WTC11 (cell line): ENCODE data around the gene NR3C1. TPM values are rescaled to one million over a fixed set of nuclear protein-coding genes. Genes with fewer than 3 reads are reported as not detected.

ENCODE experiments used
- ATAC-seq: fragments of 200-7000 bp; cut with Tn5 transposase; 2 replicates; pipeline ENCODE4 v1.10.0; 2021; ENCODE audit warnings: mild to moderate bottlenecking, moderate library complexity
- CTCF ChIA-PET: fragments of 300-600 bp; sonication (Branson Sonifier 250); formaldehyde crosslinking; loops from one replicate; lab custom pipeline; 2021; ENCODE audit warnings: antibody characterized with exemption; lab: Charles Lee
- POLR2A ChIA-PET: fragments of 350-600 bp; sonication (Branson Sonifier 250); formaldehyde crosslinking; loops from one replicate; lab custom pipeline; 2021; ENCODE audit warnings: antibody characterized with exemption; lab: Charles Lee
- DNase-seq: peaks from one replicate; pipeline ENCODE4 v3.0.0; 2021; ENCODE audit warnings: low spot score
- H3K27ac Mint-ChIP-seq: 2 replicates; pipeline ENCODE4 v1.8.0; 2021; ENCODE audit warnings: mixed read lengths
- H3K27me3 Mint-ChIP-seq: 2 replicates; pipeline ENCODE4 v1.8.0; 2021; ENCODE audit warnings: low read depth, mild to moderate bottlenecking, moderate library complexity, mixed read lengths
- H3K36me3 Mint-ChIP-seq: 2 replicates; pipeline ENCODE4 v1.8.0; 2021; ENCODE audit warnings: mixed read lengths
- H3K4me1 Mint-ChIP-seq: 2 replicates; pipeline ENCODE4 v1.8.0; 2022; ENCODE audit warnings: mixed read lengths
- H3K4me3 Mint-ChIP-seq: 2 replicates; pipeline ENCODE4 v1.8.0; 2021; ENCODE audit warnings: mild to moderate bottlenecking, moderate library complexity, mixed read lengths
- H3K9me3 Mint-ChIP-seq: 2 replicates; pipeline ENCODE4 v1.8.0; 2021; ENCODE audit warnings: mixed read lengths
- ATF1 ChIP-seq: sonication (generic); formaldehyde crosslinking; IDR thresholded peaks from 2 replicates; pipeline ENCODE4 v1.8.1; 2023; ENCODE audit warnings: mild to moderate bottlenecking, moderate library complexity, missing genetic modification reagents
- ESRRA ChIP-seq: sonication (generic); formaldehyde crosslinking; IDR thresholded peaks from 2 replicates; pipeline ENCODE4 v1.8.1; 2022; ENCODE audit warnings: mild to moderate bottlenecking, missing genetic modification reagents, borderline replicate concordance
- MYBL2 ChIP-seq: sonication (generic); formaldehyde crosslinking; IDR thresholded peaks from 2 replicates; pipeline ENCODE4 v1.8.1; 2023; ENCODE audit warnings: mild to moderate bottlenecking, moderate library complexity, missing genetic modification reagents
- ZNF138 ChIP-seq: sonication (generic); formaldehyde crosslinking; conservative IDR thresholded peaks from 2 replicates; pipeline ENCODE4 v1.8.1; 2022; ENCODE audit warnings: mild to moderate bottlenecking, moderate library complexity, missing genetic modification reagents
- total RNA-seq: library from RNA; stranded (reverse); gene quantifications from 3 replicates; pipeline ENCODE4 v1.2.3, GENCODE V29; 2021
- TF ChIP-seq, protein P1 (sequence below): sonication (generic); formaldehyde crosslinking; IDR thresholded peaks from 2 replicates; pipeline ENCODE4 v1.8.0; 2023; ENCODE audit warnings: mild to moderate bottlenecking, missing genetic modification reagents
- TF ChIP-seq, protein P2 (sequence below): sonication (generic); formaldehyde crosslinking; conservative IDR thresholded peaks from 2 replicates; pipeline ENCODE4 v1.8.1; 2022; ENCODE audit warnings: mild to moderate bottlenecking, missing genetic modification reagents
- TF ChIP-seq, protein P3 (sequence below): sonication (generic); formaldehyde crosslinking; IDR thresholded peaks from 2 replicates; pipeline ENCODE4 v1.8.1; 2022; ENCODE audit warnings: missing genetic modification reagents, borderline replicate concordance
- TF ChIP-seq, protein P4 (sequence below): fragments of 250-450 bp; sonication (Bioruptor Pico); conservative IDR thresholded peaks from 2 replicates; pipeline ENCODE4 v1.9.0; 2021; ENCODE audit warnings: mild to moderate bottlenecking
- TF ChIP-seq, protein P5 (sequence below): fragments of 200-600 bp; IDR thresholded peaks from 2 replicates; pipeline ENCODE4 v1.8.0; 2022; ENCODE audit warnings: antibody characterized with exemption
- TF ChIP-seq, protein P6 (sequence below): sonication (generic); formaldehyde crosslinking; IDR thresholded peaks from 2 replicates; pipeline ENCODE4 v1.8.0; 2022; ENCODE audit warnings: missing genetic modification reagents
- TF ChIP-seq, protein P7 (sequence below): sonication (generic); formaldehyde crosslinking; IDR thresholded peaks from 2 replicates; pipeline ENCODE4 v1.8.1; 2023; ENCODE audit warnings: mild to moderate bottlenecking, missing genetic modification reagents
- TF ChIP-seq, protein P8 (sequence below): sonication (generic); formaldehyde crosslinking; IDR thresholded peaks from 2 replicates; pipeline ENCODE4 v1.8.1; 2023; ENCODE audit warnings: mild to moderate bottlenecking, missing genetic modification reagents, moderate library complexity
- TF ChIP-seq, protein P9 (sequence below): sonication (generic); formaldehyde crosslinking; IDR thresholded peaks from 2 replicates; pipeline ENCODE4 v1.8.1; 2023; ENCODE audit warnings: mild to moderate bottlenecking, moderate library complexity, missing genetic modification reagents

NR3C1 gene
- total RNA-seq, 1 experiment from 2014 or later = 15.0 TPM

DNA sequence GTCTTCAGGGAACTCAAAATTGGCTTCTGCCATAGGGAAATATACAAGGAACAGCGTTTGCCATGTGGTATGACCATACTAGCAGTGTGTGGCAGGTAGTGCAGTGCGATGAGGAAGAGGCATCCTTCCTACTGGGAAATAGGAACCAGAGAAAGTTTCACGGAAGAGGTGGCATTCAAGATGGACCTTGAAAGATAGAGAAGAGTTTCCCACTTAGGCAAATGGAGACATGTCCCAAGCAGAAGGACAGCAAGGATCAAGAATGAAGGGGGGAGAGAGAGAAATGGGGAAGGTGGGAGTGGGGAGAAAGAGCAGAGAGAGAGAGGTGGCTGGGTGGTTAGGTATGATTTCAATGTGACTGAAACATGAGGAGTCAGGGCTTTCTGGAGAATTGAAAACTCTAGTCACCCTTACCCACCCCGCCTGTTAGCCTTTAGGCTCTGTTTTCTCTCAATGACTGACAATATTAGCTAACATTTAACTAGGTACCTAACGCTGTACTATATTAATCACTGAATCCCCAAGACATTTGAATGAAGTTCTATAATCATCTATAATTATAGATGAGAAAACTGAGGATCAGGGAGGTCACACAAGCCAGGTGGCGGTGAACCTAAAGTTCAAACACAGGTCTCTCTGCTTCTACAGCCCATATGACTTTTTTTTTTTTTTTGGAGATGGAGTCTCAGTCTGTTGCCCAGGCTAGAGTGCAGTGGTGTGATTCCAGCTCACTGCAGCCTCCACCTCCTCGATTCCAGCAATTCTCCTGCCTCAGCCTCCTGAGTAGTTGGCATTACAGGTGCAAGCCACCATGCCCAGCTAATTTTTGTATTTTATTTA lies 171.3 kb downstream of the NR3C1 start (continued):
- no peak for TF ChIP-seq ZNF138 (CRISPR knock-in tag)
- TF ChIP-seq, protein P1, sequence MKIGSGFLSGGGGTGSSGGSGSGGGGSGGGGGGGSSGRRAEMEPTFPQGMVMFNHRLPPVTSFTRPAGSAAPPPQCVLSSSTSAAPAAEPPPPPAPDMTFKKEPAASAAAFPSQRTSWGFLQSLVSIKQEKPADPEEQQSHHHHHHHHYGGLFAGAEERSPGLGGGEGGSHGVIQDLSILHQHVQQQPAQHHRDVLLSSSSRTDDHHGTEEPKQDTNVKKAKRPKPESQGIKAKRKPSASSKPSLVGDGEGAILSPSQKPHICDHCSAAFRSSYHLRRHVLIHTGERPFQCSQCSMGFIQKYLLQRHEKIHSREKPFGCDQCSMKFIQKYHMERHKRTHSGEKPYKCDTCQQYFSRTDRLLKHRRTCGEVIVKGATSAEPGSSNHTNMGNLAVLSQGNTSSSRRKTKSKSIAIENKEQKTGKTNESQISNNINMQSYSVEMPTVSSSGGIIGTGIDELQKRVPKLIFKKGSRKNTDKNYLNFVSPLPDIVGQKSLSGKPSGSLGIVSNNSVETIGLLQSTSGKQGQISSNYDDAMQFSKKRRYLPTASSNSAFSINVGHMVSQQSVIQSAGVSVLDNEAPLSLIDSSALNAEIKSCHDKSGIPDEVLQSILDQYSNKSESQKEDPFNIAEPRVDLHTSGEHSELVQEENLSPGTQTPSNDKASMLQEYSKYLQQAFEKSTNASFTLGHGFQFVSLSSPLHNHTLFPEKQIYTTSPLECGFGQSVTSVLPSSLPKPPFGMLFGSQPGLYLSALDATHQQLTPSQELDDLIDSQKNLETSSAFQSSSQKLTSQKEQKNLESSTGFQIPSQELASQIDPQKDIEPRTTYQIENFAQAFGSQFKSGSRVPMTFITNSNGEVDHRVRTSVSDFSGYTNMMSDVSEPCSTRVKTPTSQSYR (CRISPR knock-in tag) = no peak
- TF ChIP-seq, protein P2, sequence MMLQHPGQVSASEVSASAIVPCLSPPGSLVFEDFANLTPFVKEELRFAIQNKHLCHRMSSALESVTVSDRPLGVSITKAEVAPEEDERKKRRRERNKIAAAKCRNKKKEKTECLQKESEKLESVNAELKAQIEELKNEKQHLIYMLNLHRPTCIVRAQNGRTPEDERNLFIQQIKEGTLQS (CRISPR knock-in tag) = no peak
- TF ChIP-seq, protein P3, sequence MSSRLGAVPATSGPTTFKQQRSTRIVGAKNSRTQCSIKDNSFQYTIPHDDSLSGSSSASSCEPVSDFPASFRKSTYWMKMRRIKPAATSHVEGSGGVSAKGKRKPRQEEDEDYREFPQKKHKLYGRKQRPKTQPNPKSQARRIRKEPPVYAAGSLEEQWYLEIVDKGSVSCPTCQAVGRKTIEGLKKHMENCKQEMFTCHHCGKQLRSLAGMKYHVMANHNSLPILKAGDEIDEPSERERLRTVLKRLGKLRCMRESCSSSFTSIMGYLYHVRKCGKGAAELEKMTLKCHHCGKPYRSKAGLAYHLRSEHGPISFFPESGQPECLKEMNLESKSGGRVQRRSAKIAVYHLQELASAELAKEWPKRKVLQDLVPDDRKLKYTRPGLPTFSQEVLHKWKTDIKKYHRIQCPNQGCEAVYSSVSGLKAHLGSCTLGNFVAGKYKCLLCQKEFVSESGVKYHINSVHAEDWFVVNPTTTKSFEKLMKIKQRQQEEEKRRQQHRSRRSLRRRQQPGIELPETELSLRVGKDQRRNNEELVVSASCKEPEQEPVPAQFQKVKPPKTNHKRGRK = no peak

DNA sequence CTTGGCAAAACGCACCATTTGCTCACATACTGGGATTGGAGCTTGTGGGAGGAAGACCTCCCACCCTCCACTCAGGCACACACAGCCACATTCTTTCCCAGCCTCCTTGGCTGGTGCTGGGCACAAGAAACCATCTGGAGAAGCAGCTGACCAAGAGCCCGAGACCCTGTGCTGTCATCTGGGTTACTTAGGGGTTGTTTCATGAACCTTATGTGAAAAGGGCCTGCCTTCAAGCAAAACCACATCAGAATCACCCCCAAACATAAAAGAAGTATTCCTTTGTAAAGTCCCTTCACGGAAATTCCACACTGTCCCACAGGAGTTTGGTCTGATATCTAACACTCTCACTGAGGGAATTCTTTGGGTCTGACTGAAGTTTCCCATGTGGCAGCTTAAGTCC lies 172.1 kb downstream of the NR3C1 start:
- POLR2A ChIA-PET = no interaction called here
- Mint-ChIP-seq H3K36me3 (no peaks in the 10 kb centered on the region), H3K27ac (no peak overlapping the region), H3K4me1 (peaks cover 10% of the 10 kb centered on the region), H3K27me3 (no peaks in the 10 kb centered on the region; the same call in 1 of the 2 replicates), H3K9me3 (no peaks in the 10 kb centered on the region), H3K4me3 (no peak overlapping the region)
- ATAC-seq (no peak), DNase-seq (no peak)
- CTCF ChIA-PET = no interaction called here
- TF ChIP-seq ATF1 (CRISPR knock-in tag) (no peak), ESRRA (CRISPR knock-in tag) (no peak), MYBL2 (no peak)
- TF ChIP-seq, protein P4, sequence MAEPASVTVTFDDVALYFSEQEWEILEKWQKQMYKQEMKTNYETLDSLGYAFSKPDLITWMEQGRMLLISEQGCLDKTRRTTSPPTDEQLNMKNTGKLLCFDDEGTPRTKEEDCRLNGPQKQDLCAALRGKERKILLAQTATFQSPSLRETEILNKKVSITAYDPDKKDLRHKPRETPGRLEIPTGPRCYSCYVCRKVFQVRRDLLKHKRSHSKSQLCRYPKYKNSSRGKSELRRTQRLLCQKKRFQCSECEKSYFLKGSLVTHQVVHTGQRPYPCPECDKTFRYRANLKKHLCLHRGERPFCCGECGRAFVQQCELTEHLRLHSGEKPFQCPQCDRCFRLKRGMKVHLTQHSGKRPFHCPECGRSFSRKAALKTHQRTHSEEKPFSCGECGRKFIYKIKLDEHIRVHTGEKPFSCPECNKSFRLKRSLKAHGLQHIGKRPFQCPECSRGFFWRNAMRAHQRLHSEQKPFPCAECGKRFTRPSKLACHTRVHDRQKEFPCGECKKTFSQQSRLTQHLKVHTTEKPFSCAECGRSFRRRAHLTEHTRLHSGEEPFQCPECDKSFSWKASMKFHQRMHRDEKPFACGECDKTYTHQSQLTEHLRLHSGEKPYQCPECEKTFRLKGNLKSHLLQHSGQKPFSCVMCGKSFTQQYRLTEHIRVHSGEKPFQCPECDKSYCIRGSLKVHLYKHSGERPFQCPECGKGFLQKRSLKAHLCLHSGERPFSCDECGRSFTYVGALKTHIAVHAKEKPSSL (CRISPR knock-in tag) = no peak
- TF ChIP-seq, protein P5, sequence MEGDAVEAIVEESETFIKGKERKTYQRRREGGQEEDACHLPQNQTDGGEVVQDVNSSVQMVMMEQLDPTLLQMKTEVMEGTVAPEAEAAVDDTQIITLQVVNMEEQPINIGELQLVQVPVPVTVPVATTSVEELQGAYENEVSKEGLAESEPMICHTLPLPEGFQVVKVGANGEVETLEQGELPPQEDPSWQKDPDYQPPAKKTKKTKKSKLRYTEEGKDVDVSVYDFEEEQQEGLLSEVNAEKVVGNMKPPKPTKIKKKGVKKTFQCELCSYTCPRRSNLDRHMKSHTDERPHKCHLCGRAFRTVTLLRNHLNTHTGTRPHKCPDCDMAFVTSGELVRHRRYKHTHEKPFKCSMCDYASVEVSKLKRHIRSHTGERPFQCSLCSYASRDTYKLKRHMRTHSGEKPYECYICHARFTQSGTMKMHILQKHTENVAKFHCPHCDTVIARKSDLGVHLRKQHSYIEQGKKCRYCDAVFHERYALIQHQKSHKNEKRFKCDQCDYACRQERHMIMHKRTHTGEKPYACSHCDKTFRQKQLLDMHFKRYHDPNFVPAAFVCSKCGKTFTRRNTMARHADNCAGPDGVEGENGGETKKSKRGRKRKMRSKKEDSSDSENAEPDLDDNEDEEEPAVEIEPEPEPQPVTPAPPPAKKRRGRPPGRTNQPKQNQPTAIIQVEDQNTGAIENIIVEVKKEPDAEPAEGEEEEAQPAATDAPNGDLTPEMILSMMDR = no peak
- TF ChIP-seq, protein P6, sequence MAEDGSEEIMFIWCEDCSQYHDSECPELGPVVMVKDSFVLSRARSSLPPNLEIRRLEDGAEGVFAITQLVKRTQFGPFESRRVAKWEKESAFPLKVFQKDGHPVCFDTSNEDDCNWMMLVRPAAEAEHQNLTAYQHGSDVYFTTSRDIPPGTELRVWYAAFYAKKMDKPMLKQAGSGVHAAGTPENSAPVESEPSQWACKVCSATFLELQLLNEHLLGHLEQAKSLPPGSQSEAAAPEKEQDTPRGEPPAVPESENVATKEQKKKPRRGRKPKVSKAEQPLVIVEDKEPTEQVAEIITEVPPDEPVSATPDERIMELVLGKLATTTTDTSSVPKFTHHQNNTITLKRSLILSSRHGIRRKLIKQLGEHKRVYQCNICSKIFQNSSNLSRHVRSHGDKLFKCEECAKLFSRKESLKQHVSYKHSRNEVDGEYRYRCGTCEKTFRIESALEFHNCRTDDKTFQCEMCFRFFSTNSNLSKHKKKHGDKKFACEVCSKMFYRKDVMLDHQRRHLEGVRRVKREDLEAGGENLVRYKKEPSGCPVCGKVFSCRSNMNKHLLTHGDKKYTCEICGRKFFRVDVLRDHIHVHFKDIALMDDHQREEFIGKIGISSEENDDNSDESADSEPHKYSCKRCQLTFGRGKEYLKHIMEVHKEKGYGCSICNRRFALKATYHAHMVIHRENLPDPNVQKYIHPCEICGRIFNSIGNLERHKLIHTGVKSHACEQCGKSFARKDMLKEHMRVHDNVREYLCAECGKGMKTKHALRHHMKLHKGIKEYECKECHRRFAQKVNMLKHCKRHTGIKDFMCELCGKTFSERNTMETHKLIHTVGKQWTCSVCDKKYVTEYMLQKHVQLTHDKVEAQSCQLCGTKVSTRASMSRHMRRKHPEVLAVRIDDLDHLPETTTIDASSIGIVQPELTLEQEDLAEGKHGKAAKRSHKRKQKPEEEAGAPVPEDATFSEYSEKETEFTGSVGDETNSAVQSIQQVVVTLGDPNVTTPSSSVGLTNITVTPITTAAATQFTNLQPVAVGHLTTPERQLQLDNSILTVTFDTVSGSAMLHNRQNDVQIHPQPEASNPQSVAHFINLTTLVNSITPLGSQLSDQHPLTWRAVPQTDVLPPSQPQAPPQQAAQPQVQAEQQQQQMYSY (CRISPR knock-in tag) = no peak
- TF ChIP-seq, protein P7, sequence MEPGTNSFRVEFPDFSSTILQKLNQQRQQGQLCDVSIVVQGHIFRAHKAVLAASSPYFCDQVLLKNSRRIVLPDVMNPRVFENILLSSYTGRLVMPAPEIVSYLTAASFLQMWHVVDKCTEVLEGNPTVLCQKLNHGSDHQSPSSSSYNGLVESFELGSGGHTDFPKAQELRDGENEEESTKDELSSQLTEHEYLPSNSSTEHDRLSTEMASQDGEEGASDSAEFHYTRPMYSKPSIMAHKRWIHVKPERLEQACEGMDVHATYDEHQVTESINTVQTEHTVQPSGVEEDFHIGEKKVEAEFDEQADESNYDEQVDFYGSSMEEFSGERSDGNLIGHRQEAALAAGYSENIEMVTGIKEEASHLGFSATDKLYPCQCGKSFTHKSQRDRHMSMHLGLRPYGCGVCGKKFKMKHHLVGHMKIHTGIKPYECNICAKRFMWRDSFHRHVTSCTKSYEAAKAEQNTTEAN (CRISPR knock-in tag) = no peak
- TF ChIP-seq, protein P8, sequence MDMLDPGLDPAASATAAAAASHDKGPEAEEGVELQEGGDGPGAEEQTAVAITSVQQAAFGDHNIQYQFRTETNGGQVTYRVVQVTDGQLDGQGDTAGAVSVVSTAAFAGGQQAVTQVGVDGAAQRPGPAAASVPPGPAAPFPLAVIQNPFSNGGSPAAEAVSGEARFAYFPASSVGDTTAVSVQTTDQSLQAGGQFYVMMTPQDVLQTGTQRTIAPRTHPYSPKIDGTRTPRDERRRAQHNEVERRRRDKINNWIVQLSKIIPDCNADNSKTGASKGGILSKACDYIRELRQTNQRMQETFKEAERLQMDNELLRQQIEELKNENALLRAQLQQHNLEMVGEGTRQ (CRISPR knock-in tag) = no peak
- TF ChIP-seq, protein P9, sequence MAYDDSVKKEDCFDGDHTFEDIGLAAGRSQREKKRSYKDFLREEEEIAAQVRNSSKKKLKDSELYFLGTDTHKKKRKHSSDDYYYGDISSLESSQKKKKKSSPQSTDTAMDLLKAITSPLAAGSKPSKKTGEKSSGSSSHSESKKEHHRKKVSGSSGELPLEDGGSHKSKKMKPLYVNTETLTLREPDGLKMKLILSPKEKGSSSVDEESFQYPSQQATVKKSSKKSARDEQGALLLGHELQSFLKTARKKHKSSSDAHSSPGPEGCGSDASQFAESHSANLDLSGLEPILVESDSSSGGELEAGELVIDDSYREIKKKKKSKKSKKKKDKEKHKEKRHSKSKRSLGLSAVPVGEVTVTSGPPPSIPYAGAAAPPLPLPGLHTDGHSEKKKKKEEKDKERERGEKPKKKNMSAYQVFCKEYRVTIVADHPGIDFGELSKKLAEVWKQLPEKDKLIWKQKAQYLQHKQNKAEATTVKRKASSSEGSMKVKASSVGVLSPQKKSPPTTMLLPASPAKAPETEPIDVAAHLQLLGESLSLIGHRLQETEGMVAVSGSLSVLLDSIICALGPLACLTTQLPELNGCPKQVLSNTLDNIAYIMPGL (CRISPR knock-in tag) = no peak
